ENCODE results near the gene DCC.

The DCC gene

DNA sequence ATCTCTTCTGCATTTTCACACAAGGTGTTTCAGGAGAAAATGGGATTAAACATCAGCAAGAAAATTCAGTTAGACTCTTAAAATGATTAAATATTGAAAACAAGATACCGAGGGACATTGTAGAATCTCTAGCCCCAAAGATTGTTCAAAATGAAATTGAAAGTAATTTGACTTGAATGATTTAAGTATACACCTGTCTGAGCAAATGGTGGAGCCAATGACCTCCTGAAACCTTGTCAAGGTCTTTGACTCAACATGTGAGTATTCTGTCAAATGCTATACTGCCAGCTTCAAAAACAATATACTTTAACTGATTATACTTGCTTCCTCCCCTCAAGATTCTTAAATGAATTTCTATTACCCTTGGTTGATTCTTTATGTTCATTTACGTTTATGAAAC lies 411.0 kb downstream of the DCC start:
- no peak overlapping the region for H3K27ac ChIP-seq
- TF ChIP-seq, protein P1, sequence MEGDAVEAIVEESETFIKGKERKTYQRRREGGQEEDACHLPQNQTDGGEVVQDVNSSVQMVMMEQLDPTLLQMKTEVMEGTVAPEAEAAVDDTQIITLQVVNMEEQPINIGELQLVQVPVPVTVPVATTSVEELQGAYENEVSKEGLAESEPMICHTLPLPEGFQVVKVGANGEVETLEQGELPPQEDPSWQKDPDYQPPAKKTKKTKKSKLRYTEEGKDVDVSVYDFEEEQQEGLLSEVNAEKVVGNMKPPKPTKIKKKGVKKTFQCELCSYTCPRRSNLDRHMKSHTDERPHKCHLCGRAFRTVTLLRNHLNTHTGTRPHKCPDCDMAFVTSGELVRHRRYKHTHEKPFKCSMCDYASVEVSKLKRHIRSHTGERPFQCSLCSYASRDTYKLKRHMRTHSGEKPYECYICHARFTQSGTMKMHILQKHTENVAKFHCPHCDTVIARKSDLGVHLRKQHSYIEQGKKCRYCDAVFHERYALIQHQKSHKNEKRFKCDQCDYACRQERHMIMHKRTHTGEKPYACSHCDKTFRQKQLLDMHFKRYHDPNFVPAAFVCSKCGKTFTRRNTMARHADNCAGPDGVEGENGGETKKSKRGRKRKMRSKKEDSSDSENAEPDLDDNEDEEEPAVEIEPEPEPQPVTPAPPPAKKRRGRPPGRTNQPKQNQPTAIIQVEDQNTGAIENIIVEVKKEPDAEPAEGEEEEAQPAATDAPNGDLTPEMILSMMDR (conservative IDR thresholded peaks at IDR 0.05) = no peak

DNA sequence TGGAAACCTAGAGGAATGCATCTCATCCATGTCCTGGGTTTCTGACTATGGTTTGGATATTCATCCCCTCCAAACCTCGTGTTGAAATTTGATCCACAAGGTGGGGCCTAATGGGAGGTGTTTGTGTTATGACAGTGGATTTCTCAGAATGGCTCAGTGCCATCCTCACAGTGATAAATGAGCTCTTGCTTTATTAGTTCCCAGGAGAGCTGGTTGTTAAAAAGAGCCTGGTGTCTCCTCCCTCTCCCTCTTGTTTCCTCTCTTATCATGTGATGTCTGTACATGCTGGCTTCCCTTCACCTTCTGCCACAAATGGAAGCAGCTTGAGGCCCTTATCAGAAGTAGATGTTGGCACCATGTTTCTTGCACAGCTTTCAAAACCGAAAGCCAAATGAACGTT lies 424.3 kb downstream of the DCC start:
- TF ChIP-seq, protein P1 (conservative IDR thresholded peaks at IDR 0.05) = no peak
- no peak overlapping the region for H3K27ac ChIP-seq

DNA sequence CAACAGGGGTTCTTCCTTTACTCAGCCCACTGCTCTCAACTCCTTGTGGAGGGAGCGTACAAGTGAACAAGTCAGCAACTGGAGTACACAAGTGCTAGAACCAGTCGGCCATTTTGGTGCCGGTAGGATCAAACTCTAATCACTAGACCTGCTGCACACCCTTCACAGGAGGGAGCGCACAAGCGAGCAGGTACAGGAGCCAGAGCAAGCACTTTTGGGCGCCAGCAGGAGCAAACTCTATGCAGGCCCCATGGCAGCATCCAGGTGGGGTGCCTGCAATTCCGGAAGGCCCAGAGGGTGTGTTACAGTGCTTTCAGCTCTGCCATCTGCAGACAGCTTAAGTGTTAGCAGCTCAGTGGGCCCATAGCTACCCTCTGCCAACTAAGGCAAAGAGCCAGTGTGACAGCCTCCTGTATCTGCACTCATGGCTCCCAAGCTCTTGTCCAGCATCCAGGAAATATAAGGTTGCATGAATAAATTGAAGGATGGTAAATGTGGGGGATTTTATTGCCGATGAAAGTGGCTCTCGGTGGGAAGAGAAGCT lies 426.1 kb downstream of the DCC start:
- TF ChIP-seq, protein P1 (conservative IDR thresholded peaks at IDR 0.05) = no peak
- H3K27ac ChIP-seq = no peak overlapping the region

DNA sequence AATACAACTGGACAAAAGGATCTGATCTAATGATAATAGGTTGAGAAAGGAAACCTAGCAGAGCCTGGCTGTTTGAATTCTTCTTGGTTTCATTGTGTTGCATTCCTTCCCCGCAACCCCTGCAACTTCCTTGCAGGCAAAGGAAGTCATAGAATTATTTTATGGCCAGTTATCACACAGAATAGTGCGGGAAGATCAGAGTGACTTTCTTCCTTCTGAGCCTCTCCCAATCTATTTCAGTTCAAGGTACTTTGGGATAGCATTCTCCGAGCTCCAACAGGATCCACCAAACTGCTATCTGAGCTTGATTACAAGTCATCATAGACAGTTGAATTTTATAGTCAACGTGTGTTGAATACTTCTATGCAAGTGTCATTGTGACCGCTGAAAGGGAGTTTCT lies 441.1 kb downstream of the DCC start:
- TF ChIP-seq, protein P1 (conservative IDR thresholded peaks at IDR 0.05) = no peak
- H3K27ac ChIP-seq = no peak overlapping the region

DNA sequence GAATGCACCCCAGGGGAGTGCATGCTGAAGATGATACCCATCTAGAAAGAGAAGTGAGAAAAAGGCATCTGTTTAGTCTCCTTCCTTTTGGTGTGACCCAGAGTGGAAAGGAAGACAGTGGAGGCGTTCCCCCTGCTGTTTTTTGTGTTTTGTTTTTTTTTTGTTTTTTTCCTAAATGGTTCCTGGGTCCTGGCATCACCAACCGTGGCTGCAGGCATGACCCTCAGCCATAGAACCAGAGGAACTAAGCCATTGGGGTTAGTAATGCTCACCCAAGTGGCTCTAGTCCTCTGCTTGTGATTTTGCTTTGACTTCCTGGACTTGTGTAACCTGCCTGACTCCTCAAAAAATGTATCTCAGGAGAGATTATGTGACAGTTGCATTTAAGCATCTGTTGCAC lies 451.3 kb downstream of the DCC start:
- TF ChIP-seq, protein P1 (conservative IDR thresholded peaks at IDR 0.05) = no peak
- H3K27ac ChIP-seq = no peak overlapping the region

DNA sequence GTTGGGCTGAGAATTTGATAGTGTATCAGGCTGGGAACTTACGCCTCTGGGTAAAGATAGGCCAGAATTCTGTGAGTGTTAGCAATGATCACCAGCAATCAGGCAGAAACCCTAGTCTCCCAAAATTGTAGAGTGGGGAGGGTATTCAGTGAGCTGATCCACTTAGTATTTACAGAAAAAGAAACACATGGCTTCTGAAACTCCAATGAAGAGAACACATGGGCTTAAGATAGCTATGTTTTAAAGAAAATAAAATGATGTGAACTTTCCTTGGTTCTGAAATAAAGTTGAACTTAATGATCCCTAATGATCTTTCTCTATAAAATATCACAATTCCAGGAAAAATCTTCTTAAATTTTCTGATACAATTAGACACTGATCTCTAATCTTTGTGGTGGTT lies 472.8 kb downstream of the DCC start:
- TF ChIP-seq, protein P1 (conservative IDR thresholded peaks at IDR 0.05) = no peak
- no peak overlapping the region for H3K27ac ChIP-seq

DNA sequence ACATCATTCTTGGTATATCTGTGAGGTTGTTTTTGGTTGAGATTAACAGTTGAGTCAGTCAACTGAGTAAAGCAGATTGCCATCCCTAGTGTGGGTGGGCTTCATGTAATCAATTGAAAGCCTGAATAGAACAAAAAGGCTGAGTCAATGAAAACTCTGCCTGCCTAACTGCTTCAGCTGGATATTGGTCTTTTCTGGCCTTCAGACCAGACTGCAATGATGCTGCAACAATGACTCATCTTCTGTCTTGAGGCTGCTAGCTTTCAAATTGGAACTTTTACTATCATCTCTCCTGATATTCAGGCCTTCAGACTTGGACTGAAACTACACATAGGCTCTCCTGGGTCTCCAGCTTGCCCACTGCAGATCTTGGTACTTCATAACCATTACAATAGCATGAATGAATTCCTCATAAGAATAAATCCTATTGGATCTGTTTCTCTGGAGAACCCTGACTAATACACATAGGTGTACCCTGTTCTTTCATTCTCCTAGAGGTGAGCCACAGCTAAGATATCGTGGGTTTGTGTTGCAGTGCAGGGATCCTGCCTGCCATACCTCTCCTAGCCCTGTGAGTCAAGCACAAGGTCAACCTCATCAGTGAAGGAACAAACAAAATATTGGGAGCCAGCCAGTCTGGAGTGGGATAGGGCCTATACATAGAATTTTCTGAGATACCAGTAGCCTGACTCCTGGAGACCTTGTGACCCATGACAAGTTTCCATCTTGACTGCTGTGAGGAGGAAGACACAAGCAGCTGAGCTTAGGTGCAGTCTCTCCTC lies 473.8 kb downstream of the DCC start:
- TF ChIP-seq, protein P1 (conservative IDR thresholded peaks at IDR 0.05) = no peak
- H3K27ac ChIP-seq = no peak overlapping the region
